SW 1271 (cell line): Measurements from ENCODE around the gene RBMS1.
"Not testable (repeated sequence)": the region's sequence is repeated elsewhere in the genome, so short reads cannot be mapped to it uniquely, and the experiment has no call there.

Source experiments
- DNase-seq, 2 experiments: peaks; one replicate each; lab custom pipeline; 2025; lab: John Stamatoyannopoulos, UW

The RBMS1 gene

GRCh38 chr2:160469621-160470204, 23.9 kb downstream of the RBMS1 start:
- DNase-seq, result no peak

- DNase-seq, result no peak
Measured at GRCh38 chr2:160469164-160469563, 24.4 kb downstream of the RBMS1 start.

GRCh38 chr2:160467086-160467485, 26.5 kb downstream of the RBMS1 start:
- DNase-seq, result no peak

GRCh38 chr2:160465406-160465805, 28.2 kb downstream of the RBMS1 start:
- no peak for DNase-seq

- DNase-seq, result no peak
Measured at GRCh38 chr2:160465002-160465401, 28.6 kb downstream of the RBMS1 start.

- DNase-seq, result no peak
Measured at GRCh38 chr2:160464017-160464416, 29.6 kb downstream of the RBMS1 start.

- no peak for DNase-seq
Measured at GRCh38 chr2:160463245-160463644, 30.4 kb downstream of the RBMS1 start.

- no peak for DNase-seq
Measured at GRCh38 chr2:160460333-160460731, 33.3 kb downstream of the RBMS1 start.

- DNase-seq, result no peak
Measured at GRCh38 chr2:160459538-160460332, 33.9 kb downstream of the RBMS1 start.

- DNase-seq, result no peak
Measured at GRCh38 chr2:160458718-160459453, 34.7 kb downstream of the RBMS1 start.

- no peak for DNase-seq
Measured at GRCh38 chr2:160457588-160457987, 36.0 kb downstream of the RBMS1 start.

GRCh38 chr2:160454070-160454797, 39.4 kb downstream of the RBMS1 start:
- no peak for DNase-seq

GRCh38 chr2:160453111-160453820, 40.3 kb downstream of the RBMS1 start:
- no peak for DNase-seq

- DNase-seq, result no peak
Measured at GRCh38 chr2:160450486-160450885, 43.1 kb downstream of the RBMS1 start.

- DNase-seq, result not testable (repeated sequence)
Measured at GRCh38 chr2:160448821-160449220, 44.8 kb downstream of the RBMS1 start.

GRCh38 chr2:160445673-160446072, 47.9 kb downstream of the RBMS1 start:
- DNase-seq, result no peak

- DNase-seq, result no peak
Measured at GRCh38 chr2:160442603-160443002, 51.0 kb downstream of the RBMS1 start.

- no peak for DNase-seq
Measured at GRCh38 chr2:160440888-160441287, 52.7 kb downstream of the RBMS1 start.

GRCh38 chr2:160439038-160439437, 54.6 kb downstream of the RBMS1 start:
- DNase-seq, result not testable (repeated sequence)

GRCh38 chr2:160437273-160437672, 56.3 kb downstream of the RBMS1 start:
- no peak for DNase-seq

GRCh38 chr2:160434254-160434948, 59.2 kb downstream of the RBMS1 start:
- no peak for DNase-seq
